ENCODE data around the gene CLCA4.
"Not testable (repeated sequence)": the region's sequence is repeated elsewhere in the genome, so short reads cannot be mapped to it uniquely, and the experiment has no call there.

CLCA4 gene

DNA sequence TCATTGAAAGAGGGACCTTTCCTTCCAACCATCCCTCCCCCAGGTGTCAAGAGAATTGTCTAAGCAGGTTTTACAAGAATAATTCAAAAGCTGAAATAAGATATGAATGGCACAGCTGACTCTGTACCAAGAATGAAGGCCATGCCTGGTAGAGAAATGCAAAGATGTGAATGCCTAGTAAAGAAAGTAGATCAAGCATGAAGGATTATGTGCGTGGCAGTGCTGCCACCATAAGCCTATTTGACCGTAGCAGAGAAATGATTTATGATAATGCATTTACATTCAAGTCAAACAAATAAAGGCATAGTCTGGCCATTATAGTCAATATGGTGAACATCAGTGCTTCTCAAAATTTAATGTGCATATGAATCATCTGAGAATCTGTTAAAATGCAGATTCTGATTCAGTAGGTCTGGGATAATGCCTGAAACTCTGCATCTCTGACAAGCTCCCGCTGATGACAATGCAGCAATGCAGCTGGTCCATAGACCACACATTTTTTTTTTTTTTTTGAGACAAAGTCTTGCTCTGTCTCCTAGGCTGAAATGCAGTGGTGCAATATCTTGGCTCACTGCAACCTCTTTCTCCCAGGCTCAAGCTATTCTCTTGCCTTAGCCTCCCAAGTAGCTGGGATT lies 16.6 kb upstream of the CLCA4 start:
- no peak for DNase-seq (ENCODE audit: low read depth in 2 of 2)

DNA sequence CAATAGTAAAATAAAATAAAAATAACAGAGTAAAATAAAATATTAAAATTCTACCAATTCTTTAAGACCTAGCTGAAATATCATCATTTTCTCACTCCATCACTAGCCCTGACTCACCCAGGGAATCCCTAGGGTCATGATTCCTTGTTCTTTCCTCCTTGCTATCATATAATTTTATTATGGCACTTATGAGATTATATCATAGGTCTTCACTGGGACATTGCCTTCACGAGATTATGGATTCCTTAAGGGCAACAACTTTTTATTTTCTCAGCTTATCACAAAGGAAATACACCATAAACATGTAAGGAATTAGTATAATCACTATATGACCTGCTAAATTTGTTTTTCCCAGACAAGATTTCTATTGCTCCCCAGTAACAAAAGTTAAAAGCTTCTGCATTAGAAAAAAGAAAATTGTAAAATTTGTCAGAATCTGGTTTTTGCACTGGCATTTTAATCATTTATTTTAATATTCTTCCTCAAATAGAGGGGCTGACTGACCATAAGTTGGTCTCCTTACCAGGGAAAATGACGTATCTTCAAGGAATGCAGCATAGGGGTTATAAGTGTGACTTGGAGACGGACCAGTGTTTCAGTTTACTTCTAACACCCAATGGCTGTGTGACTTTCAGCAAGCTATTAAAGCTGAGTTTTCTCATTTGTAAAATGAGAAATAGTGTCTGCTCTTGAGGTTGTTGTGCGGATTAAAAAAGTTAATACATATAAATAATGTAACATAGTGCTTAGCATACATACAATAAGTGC lies 8.8 kb upstream of the CLCA4 start:
- no peak for DNase-seq (ENCODE audit: low read depth in 2 of 2)

DNA sequence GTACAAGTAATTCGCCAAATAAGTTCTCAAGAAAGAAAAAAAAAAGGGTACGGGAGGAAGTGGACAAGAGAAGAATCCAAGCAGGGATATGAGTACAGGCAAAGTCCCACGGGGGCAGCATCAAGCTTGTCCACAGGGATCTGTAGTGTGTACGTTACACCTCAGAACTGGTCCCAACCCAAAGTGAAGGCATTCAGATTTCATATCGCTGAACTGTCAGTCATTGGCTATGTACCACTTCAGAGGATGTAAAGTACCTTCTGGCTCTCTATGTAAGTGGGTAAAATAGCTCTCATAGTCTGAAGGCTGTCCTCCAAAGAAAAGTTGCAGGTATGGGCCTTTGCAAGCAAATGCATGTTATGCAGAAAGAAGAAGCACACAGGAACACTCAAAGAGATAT lies 8.1 kb upstream of the CLCA4 start:
- no peak for DNase-seq (ENCODE audit: low read depth in 2 of 2)

DNA sequence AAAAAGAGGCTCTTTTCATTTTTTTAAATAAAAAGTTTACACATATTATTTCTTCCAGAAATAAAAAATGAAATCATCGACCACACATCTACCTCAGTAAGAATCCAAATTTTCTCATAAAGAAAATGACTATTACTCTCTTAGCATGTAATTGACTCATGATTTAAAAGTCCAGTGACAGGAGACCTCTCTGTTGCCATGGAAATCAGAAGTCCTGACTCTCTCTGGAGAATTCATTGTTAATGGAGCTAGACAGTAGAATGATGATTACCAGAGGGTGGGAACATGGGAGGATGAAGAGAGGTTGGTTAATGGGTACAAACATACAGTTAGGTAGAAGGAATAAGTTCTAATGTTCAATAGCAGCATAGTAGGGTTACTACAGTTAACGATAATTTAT lies 5.0 kb upstream of the CLCA4 start:
- no peak for DNase-seq (ENCODE audit: low read depth in 2 of 2)

DNA sequence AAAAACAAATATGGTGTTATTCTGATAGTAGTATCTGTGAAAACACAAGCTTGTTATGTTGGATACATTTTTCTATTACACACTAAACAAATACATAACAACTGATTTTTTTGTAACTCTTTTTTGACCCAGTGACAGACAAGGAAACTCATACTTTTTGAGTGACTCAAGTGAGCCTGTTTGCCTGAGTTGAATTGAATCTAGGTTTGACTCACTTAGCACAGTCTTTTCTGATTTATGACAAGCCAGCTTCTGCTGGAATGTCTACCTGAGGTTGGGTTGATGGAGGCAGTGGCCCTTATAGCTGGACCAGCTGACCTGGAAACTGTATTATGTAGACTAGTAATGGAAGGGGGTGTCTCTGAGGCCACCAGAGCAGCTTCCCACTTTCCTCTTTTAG lies 4.2 kb upstream of the CLCA4 start:
- no peak for DNase-seq (ENCODE audit: low read depth in 2 of 2)

DNA sequence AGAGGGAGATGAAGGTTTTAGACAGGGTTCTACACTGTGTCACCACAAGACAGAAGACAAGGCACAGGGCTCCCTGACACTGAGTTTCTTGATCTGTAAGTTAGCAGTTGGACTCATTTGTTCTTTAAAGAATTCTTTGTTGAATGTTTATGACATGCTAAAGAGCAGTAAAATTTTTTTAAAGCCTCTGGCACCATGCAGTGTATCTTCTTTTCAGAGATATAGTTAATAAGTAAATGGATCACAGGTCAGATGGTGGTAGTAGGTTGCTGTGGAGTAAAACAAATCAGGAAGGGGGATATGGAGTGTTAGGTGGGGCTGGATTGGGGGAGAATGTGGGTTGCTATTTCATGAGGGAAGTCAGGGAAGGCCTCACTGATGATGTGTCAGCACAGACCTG lies 2.0 kb downstream of the CLCA4 start:
- no peak for DNase-seq (ENCODE audit: low read depth in 2 of 2)

DNA sequence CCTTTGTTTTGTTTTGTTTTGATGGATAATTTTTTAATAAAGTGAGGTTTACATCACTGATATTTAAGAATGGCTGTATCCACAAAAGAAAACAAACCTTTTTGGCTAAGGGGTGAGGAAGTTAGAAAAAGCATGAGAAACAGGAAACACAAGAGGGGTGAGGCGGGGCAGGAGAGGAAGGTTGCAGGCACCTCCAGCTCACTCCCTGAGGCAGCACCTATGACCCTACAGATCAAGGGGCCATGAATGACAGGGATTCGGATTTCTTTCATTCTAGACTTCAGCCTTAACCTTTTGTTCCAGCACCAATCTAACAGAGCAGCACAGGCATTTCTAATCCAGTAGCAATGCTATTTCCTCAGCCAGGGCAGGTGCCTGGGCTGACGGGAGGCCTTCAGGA lies 4.4 kb downstream of the CLCA4 start:
- DNase-seq (ENCODE audit: low read depth in 2 of 2) = no peak

DNA sequence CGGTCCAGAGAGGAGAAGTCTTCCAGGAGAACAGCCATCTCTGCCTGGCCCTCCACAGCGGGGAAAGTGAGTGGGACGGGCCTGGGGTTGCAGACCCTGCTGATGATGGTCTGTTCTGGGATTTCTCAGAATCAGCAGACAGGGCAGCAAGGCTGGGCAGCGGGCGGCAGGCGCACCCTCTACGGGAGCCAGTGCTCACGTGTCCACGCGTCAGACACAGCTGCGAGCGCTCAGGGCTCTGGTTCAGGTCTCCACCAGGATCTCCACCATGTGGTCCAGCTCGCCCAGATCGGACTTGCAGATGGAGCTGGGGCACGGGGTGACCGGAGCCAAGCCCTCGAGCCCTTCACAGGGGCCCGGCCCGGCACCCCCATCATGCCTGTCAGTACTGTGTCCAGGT lies 5.5 kb downstream of the CLCA4 start:
- no peak for DNase-seq (ENCODE audit: low read depth in 2 of 2)

DNA sequence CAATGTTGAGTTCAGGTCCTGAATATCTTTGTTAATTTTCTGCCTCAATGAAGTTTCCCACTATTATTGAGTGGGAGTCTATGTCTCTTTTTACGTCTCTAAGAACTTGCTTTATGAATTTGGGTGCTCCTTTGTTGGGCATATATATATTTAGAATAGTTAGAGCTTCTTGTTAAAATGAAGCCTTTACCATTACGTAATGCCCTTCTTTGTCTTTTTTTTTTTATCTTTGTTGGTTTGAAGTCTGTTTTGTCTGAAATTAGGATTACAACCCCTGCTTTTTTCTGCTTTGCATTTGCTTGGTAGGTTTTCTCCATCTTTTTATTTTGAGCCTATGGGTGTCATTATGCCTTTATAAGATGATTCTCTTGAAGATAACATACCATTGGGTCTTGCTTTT lies 10.9 kb downstream of the CLCA4 start:
- no peak for DNase-seq (ENCODE audit: low read depth in 2 of 2)

DNA sequence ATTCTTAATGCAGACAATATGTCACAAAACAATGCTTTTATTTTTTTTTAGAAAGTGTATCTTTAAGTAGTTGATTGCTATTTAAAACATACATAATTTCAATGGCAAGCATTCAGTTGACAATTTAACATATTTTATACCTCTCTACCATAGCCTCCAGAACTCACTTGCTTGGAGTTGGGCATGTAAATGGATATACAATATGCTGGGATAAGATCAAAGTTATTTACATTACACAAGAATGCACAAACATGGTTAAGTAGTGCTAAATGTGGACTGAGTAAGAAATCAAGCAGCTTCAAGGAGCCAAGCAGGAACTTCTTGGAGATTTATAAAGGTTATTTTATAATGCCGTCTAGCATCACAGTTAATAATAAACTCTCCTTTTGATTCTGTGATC lies 17.0 kb downstream of the CLCA4 start:
- DNase-seq (ENCODE audit: low read depth in 2 of 2) = no peak

DNA sequence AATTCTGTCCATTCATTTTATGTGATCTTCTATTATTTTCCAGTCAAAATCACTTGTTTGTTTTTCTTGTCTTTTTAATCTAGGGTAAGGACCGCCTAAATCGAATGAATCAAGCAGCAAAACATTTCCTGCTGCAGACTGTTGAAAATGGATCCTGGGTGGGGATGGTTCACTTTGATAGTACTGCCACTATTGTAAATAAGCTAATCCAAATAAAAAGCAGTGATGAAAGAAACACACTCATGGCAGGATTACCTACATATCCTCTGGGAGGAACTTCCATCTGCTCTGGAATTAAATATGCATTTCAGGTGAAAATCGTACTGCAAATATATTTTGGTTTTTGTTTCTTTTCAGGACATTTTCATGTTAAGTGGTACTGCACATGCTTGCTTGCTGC lies 20.5 kb downstream of the CLCA4 start:
- no peak for DNase-seq (ENCODE audit: low read depth in 2 of 2)

DNA sequence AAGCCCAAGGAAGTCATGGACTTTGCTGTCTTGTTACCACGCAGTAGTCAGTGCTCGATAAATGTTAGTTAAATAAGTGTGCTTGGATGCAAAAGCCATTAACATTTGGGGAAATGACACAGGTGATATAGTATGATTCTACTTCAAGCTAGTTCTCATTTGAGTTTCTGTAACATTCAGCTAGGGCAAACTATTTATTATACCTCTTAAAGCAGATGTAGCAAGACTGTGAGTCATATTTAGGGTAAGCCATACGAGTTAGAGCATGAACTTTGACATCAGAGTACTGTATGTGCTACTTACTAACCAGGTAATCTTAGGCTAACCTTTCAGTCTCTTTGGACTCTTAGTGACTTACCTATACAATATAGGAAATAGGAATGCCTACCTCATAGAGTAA lies 21.0 kb downstream of the CLCA4 start:
- DNase-seq (ENCODE audit: low read depth in 2 of 2) = no peak

DNA sequence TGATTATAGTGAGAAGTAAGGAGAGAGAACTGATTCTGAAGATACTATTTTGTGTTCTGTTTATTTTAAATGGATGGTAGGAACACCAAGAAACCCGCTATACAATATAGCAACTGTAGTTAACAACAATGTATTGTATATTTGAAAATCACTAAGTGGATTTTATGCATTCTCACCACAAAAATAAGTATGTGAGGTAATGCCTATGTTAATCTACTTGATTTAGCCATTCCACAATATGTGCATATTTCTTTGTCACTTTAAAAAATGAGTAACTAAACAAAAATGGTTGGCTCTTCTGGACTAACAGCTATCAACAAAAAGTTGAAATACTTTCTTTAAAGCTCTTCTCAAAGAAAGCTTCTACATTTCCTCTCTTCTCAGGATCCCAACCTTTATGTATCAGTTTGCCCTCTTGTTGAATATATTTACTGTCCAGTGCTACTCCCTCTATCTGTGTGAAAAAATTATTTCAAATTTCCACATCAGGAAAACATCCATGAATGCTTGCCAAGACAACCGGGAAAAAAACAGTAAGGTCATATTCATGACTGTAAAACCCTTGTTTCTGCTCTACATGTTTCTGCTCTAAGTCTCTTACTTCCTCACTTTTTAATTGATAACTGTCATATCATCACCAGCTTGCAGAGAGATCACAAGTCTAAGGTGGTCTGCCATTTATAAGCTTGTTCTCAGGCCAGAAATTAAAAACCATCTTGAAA lies 27.0 kb downstream of the CLCA4 start:
- DNase-seq (ENCODE audit: low read depth in 2 of 2) = no peak

DNA sequence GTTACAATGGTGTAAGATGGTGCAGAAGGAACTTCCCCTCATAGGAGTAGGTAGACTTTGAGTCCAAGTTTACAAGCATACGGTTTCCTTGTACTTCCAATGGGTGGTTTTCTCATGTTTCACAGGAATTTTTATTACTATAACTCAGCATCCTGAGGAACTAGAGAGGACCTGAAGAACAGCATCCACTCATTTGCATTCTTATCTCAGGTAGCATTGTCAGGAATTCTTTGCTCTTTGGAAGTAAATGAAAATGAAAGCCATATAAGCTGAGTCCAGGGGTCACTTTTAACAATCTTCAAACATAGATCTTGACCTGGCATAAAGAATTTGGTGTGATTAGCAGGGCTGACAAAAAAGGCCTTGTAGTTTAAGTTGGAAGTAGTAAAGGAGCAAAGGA lies 34.4 kb downstream of the CLCA4 start:
- no peak for DNase-seq (ENCODE audit: low read depth in 2 of 2)

DNA sequence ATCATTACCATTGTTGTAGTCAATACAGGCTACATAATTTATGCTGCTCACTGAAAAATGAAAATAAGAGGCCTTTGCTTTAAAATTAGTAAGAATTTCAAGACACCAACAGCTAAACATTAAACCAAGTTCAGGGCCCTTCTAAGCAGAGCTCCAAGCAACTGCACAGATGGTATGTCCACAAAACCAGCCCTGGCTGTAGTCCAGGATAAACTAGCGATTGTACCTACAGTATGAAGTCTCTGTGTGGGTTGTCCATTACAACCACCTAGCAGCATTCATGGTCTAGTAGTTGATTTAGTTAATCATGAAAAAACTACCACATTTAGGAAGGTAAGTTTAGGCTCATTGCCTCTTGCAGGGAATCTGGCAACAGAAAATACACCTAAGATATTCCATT lies 35.3 kb downstream of the CLCA4 start:
- DNase-seq (ENCODE audit: low read depth in 2 of 2) = no peak

DNA sequence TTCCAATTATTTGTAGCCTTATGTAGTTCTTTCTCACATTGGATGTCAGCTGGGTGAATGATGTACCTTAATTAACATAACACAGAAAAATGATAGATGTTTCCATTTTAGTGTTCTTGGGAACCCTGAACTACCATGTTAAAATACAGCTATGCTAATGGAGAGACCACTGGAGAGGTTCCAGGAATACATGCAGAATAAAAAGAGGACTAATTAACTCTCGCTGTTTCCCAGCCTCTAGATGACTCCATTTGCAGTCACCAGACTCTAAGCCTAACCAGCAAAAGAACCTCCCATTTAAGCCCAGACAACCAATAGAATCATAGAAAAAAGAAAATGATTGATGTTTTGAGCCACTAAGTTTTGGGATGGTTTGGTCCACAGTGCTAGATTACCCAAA lies 36.2 kb downstream of the CLCA4 start:
- no peak for DNase-seq (ENCODE audit: low read depth in 2 of 2)

DNA sequence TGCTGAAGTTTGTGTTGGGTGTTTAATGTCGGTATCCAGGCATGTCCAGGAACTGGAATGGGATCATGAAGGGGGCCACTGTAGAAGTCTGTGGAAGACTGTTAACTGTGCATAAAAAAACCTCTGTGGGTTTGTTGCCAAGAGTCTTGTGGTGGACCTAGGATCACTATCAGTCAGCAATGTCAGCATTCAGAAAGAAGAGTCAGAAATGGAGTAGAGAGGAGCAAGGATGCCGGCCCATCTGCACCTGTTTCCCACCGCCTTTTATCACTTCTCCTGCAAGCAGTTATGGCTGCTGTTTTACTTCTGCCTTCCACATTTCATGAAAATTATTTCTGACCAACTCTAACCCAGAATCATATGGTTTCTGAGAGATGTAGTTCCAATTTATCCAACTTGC lies 36.7 kb downstream of the CLCA4 start:
- DNase-seq (ENCODE audit: low read depth in 2 of 2) = no peak

DNA sequence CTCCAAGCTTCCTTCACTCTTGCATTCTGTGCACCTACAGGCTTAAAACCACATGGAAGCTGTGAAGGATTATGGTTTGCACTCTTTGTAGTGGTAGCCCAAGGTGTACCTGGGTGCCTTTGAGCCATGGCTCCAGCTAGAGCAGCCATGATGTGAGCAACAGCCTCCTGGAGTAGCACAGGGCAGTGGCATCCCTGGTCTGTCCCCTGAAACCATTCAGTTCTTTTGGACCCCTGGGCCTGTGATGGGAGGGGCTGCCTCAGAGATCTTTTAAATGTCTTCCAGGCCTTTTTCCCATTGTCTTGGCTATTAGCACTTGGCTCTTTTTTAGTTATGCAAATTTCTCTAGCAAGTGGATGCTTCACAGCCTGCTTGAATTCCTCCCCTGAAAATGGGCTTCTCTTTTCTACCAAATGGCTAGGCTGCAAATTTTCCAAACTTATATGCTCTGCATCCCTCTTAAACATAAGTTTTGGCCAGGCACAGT lies 47.4 kb downstream of the CLCA4 start:
- no peak for DNase-seq (ENCODE audit: low read depth in 2 of 2)

DNA sequence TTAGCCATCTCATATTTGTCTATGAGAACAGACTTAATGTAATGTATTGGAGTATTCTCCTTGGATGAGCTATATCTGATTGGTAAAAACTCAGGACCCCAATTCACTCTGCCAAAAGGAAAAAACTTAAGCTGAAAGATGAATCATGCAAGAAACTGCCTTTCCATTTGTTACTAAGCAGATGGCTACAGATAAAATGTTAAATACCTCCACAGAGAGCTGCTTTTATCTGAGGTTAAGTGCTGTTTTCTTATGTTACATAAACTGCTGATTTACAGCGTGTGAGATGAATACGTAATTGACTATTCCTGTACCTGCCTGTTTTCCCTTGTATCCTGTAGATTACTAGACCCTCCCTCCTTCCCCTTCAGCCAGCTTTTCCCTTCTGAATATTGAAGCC lies 49.3 kb downstream of the CLCA4 start:
- no peak for DNase-seq (ENCODE audit: low read depth in 2 of 2)

DNA sequence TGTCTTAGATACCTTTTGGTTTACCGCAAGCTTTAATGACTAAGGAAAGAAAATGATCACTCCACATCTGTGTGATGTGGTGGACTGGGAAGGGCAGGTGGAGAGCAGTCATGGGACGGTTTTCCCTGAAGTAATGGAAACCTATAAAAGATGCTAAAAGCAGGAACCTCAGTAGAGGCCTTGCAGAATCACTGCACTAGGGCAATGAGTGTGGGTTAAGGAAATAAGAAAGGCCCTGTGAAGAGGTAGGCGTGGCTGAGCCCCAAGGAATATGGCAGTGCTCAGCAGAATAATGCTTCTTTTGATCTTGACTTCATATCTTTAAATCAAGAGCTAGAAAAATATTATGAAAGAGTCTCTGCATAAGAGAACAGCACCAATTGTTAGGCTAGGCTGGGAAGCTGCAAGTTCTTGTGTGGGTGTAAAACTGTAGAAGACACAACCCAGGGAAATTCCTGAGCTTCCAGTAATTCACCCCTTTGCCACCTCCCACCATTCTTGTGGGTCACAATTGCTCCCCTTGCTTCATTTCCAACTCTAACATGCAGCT lies 49.9 kb downstream of the CLCA4 start:
- DNase-seq (ENCODE audit: low read depth in 2 of 2) = no peak

DNA sequence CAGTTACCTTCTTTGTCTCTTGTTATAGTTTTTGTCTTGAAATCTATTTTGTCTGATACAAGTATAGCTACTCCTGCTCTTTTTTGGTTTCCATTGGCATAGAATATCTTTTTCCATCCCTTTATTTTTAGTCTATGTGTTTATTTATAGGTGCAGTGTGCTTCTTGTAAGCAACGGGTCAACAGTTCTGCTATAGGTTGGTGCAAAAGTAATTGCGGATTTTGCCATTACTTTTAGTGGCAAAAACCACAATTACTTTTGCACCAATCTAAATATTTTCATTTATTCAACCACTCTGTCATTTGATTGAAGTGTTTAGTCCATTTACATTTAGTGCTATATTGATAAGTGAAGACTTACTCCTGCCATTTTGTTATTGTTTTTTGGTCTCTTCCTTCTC lies 59.2 kb downstream of the CLCA4 start:
- DNase-seq (ENCODE audit: low read depth in 2 of 2) = not testable (repeated sequence)

DNA sequence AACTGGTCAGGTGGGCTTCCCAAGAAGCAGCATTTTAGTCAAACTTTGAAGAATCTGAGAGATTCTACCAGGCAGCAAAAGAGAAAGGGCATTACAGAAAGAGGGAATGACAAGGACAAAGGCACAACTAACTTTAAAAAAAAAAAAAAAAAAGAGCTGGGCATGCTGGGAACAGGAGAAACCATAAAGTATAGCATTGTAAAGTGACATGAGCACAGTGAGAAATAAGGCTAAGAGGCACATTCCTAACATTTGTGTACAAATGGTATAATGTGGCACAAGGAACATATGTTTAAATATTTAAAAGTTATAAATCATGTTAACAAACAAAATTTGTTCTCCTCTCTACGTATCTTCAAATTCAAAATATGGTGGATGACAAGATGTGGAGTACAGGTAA lies 69.6 kb downstream of the CLCA4 start:
- DNase-seq (ENCODE audit: low read depth in 2 of 2) = no peak

DNA sequence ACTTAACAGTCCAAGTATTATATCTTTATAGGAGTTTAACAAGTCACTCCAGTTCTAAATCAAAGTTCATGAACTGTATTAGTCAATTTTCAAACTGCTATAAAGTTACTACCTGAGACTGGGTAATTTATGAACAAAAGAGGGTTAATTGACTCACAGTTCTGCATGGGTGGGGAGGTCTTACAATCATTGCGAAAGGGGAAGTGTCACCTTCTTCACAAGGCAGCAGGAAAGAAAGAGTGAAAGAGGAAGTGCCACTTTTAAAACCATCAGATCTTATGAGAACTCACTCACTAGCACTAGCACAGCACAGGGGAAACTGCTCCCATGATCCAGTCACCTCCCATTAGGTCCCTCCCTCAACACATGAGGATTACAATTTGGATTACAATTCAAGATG lies 70.0 kb downstream of the CLCA4 start:
- no peak for DNase-seq (ENCODE audit: low read depth in 2 of 2)

All from stimulated activated CD4-positive, alpha-beta T cell treated with anti-CD3 and anti-CD28 coated beads, Interleukin-1b, Interleukin-23, amount 100 ng/mL, for 4 hours (primary cell).